ENCODE results near the gene HOMER3. TPM values are rescaled to one million over a fixed set of nuclear protein-coding genes. Genes with fewer than 3 reads are reported as not detected.
"Not testable (repeated sequence)": the region's sequence is repeated elsewhere in the genome, so short reads cannot be mapped to it uniquely, and the experiment has no call there.

HOMER3 gene
- total RNA-seq, 1 donor from 2014 or later = 222 TPM

GRCh38 chr19:18903156-18904037, 37.6 kb downstream of the HOMER3 start:
- H3K36me3 Mint-ChIP-seq (ENCODE audit: low read depth, unreplicated experiment) = peaks cover 20% of the 10 kb centered on the region
- peaks cover 4% of the 10 kb centered on the region for H3K27me3 Mint-ChIP-seq (ENCODE audit: unreplicated experiment)
- DNase-seq (ENCODE audit: low spot score) = no peak
- H3K4me1 Mint-ChIP-seq (ENCODE audit: unreplicated experiment) = no peaks in the 10 kb centered on the region
- no peak overlapping the region for H3K4me3 Mint-ChIP-seq (ENCODE audit: unreplicated experiment)
- H3K9me3 Mint-ChIP-seq (ENCODE audit: unreplicated experiment) = no peaks in the 10 kb centered on the region
- no peak for TF ChIP-seq CTCF (IDR thresholded peaks at IDR 0.05; ENCODE audit: unreplicated experiment)
- H3K27ac Mint-ChIP-seq (ENCODE audit: unreplicated experiment) = no peak overlapping the region

- H3K36me3 Mint-ChIP-seq (ENCODE audit: low read depth, unreplicated experiment) = peaks cover 22% of the 10 kb centered on the region
- H3K27me3 Mint-ChIP-seq (ENCODE audit: unreplicated experiment); H3K27ac Mint-ChIP-seq (ENCODE audit: unreplicated experiment); DNase-seq (ENCODE audit: low spot score); H3K9me3 Mint-ChIP-seq (ENCODE audit: unreplicated experiment); H3K4me3 Mint-ChIP-seq (ENCODE audit: unreplicated experiment); H3K4me1 Mint-ChIP-seq (ENCODE audit: unreplicated experiment): not testable (repeated sequence)
Measured at GRCh38 chr19:18902519-18902918, 38.5 kb downstream of the HOMER3 start.

- Mint-ChIP-seq H3K9me3 (ENCODE audit: unreplicated experiment) (no peaks in the 10 kb centered on the region), H3K4me1 (ENCODE audit: unreplicated experiment) (no peaks in the 10 kb centered on the region), H3K27ac (ENCODE audit: unreplicated experiment) (no peak overlapping the region), H3K27me3 (ENCODE audit: unreplicated experiment) (peaks cover 11% of the 10 kb centered on the region), H3K4me3 (ENCODE audit: unreplicated experiment) (no peak overlapping the region), H3K36me3 (ENCODE audit: low read depth, unreplicated experiment) (peaks cover 26% of the 10 kb centered on the region)
- no peak for DNase-seq (ENCODE audit: low spot score)
- TF ChIP-seq CTCF (IDR thresholded peaks at IDR 0.05; ENCODE audit: unreplicated experiment) = no peak
Measured at GRCh38 chr19:18901491-18901890, 39.5 kb downstream of the HOMER3 start.

GRCh38 chr19:18900700-18901481, 40.1 kb downstream of the HOMER3 start:
- DNase-seq (ENCODE audit: low spot score) = no peak
- H3K4me1 Mint-ChIP-seq (ENCODE audit: unreplicated experiment) = no peaks in the 10 kb centered on the region
- H3K27me3 Mint-ChIP-seq (ENCODE audit: unreplicated experiment) = peaks cover 13% of the 10 kb centered on the region
- no peaks in the 10 kb centered on the region for H3K9me3 Mint-ChIP-seq (ENCODE audit: unreplicated experiment)
- H3K36me3 Mint-ChIP-seq (ENCODE audit: low read depth, unreplicated experiment) = peaks cover 26% of the 10 kb centered on the region
- no peak overlapping the region for H3K4me3 Mint-ChIP-seq (ENCODE audit: unreplicated experiment)
- no peak for TF ChIP-seq CTCF (IDR thresholded peaks at IDR 0.05; ENCODE audit: unreplicated experiment)
- no peak overlapping the region for H3K27ac Mint-ChIP-seq (ENCODE audit: unreplicated experiment)

- H3K27ac Mint-ChIP-seq (ENCODE audit: unreplicated experiment) = no peak overlapping the region
- H3K4me3 Mint-ChIP-seq (ENCODE audit: unreplicated experiment) = no peak overlapping the region
- no peak for TF ChIP-seq CTCF (IDR thresholded peaks at IDR 0.05; ENCODE audit: unreplicated experiment)
Measured at GRCh38 chr19:18899624-18900560, 41.1 kb downstream of the HOMER3 start.

More at GRCh38 chr19:18899624-18900560, 41.1 kb downstream of the HOMER3 start:
- Mint-ChIP-seq H3K4me1 (ENCODE audit: unreplicated experiment) (no peaks in the 10 kb centered on the region), H3K36me3 (ENCODE audit: low read depth, unreplicated experiment) (peaks cover 19% of the 10 kb centered on the region), H3K9me3 (ENCODE audit: unreplicated experiment) (no peaks in the 10 kb centered on the region), H3K27me3 (ENCODE audit: unreplicated experiment) (peaks cover 13% of the 10 kb centered on the region)
- no peak for DNase-seq (ENCODE audit: low spot score)

Measured in endothelial cell (in vitro differentiated cells).